K562 (cell line): ENCODE results near the gene SETD1B. TPM values are rescaled to one million over a fixed set of nuclear protein-coding genes. Genes with fewer than 3 reads are reported as not detected.
A peak's percentile ranks its signal among the peaks of the same experiment; 100 is the strongest.

Experiments
- ATAC-seq: fragments of 200-7000 bp; cut with Tn5 transposase; 3 replicates; pipeline ENCODE4 v1.9.1; 2020; ENCODE audit warnings: moderate library complexity
- BruUV-seq: library from RNA; stranded (reverse); fragments of 400-500 nt; replicated peaks from 2 replicates; lab custom pipeline; 2021; lab: Mats Ljungman, UMichigan
- CTCF ChIA-PET: fragments of 300-600 bp; formaldehyde crosslinking; extraction: SDS; loops from one replicate; lab custom pipeline; 2021; ENCODE audit warnings: low intra/inter-chr PET ratio; lab: Yijun Ruan, JAX
- POLR2A ChIA-PET: fragments of 300-600, 350-650 bp; sonication (Branson Sonifier 250); formaldehyde crosslinking; extraction: SDS; loops from one replicate; lab custom pipeline; 2021; ENCODE audit warnings: antibody characterized with exemption, inconsistent platforms; lab: Yijun Ruan, JAX
- DNase-seq, 4 experiments: peaks; one replicate each; pipeline versions ENCODE4 v3.0.0 to v3.0.0-alpha.2; 2011 to 2018; ENCODE audit warnings: low spot score in 3 of 4, mixed read lengths in 3 of 4; ENCODE audit errors: extremely low read depth in 1 of 4
- FAIRE-seq: peaks from 2 replicates; lab custom pipeline; 2011; peaks lifted over from hg19 to GRCh38; lab: Jason Lieb, UNC
- H2AFZ ChIP-seq: 2 replicates; pipeline ENCODE4 v1.6.0; 2011; ENCODE audit warnings: low read depth, low read length, control low read depth, inconsistent platforms
- H3K27ac ChIP-seq: fragments of 200-600 bp; 3 replicates; pipeline ENCODE4 v1.8.0; 2011; ENCODE audit warnings: low read depth, mild to moderate bottlenecking, control low read depth, inconsistent platforms, low read length, moderate library complexity, mixed read lengths; ENCODE audit errors: extremely low read depth
- H3K27me3 ChIP-seq, 2 experiments: fragments of 300-600 bp in 1 of 2; 2 replicates in 1 of 2; 3 replicates in 1 of 2; pipeline versions ENCODE4 v1.6.0 to v1.8.0; 2011; ENCODE audit warnings: inconsistent platforms in 2 of 2, low read length in 2 of 2, mild to moderate bottlenecking in 1 of 2, mixed read lengths in 1 of 2, moderate library complexity in 1 of 2; ENCODE audit not compliant: control insufficient read depth in 2 of 2, insufficient read depth in 2 of 2
- H3K36me3 ChIP-seq: fragments of 300-600 bp; 3 replicates; pipeline ENCODE4 v1.8.0; 2011; ENCODE audit warnings: mild to moderate bottlenecking, low read length, inconsistent platforms; ENCODE audit not compliant: control insufficient read depth, insufficient read depth
- H3K4me1 ChIP-seq, 2 experiments: fragments of 200-600 bp in 1 of 2; replicated peaks in 1 of 2; 2 replicates in 1 of 2; 3 replicates in 1 of 2; pipeline versions ENCODE4 v1.5.1 to v1.8.0; 2011; ENCODE audit warnings: inconsistent platforms in 2 of 2, low read length in 2 of 2, mild to moderate bottlenecking in 1 of 2, mixed read lengths in 1 of 2, moderate library complexity in 1 of 2; ENCODE audit not compliant: control insufficient read depth in 2 of 2, insufficient read depth in 2 of 2
- H3K4me2 ChIP-seq: 2 replicates; pipeline ENCODE4 v1.6.1; 2011; ENCODE audit warnings: low read length, control low read depth, inconsistent platforms, mixed read lengths; ENCODE audit not compliant: insufficient read depth
- H3K4me3 ChIP-seq: fragments of 200-600 bp; sonication (generic), shearing (Covaris generic); 2 replicates; pipeline ENCODE4 v1.5.1; 2016; ENCODE audit warnings: control low read depth, inconsistent platforms
- H3K79me2 ChIP-seq: fragments of 200-600 bp; 3 replicates; pipeline ENCODE4 v1.8.0; 2011; ENCODE audit warnings: low read length, inconsistent platforms; ENCODE audit not compliant: control insufficient read depth, insufficient read depth
- H3K9ac ChIP-seq, 2 experiments: 2 replicates each; pipeline versions ENCODE4 v1.6.0 to v1.6.1; 2011; ENCODE audit warnings: low read depth in 2 of 2, low read length in 2 of 2, control low read depth in 1 of 2, inconsistent platforms in 1 of 2, mild to moderate bottlenecking in 1 of 2, mixed read lengths in 1 of 2; ENCODE audit not compliant: insufficient read depth in 1 of 2
- H3K9me1 ChIP-seq: one replicate; pipeline ENCODE4 v1.6.0; 2011; ENCODE audit warnings: inconsistent platforms, mild to moderate bottlenecking, low read length, moderate library complexity; ENCODE audit not compliant: control insufficient read depth, insufficient read depth
- H3K9me3 ChIP-seq: replicated peaks from 2 replicates; pipeline ENCODE4 v1.5.1; 2011; ENCODE audit warnings: low read depth, low read length, inconsistent platforms; ENCODE audit not compliant: control insufficient read depth, insufficient read depth
- H4K20me1 ChIP-seq: replicated peaks from 2 replicates; pipeline ENCODE4 v1.6.1; 2011; ENCODE audit warnings: low read length, inconsistent platforms, mixed read lengths; ENCODE audit not compliant: control insufficient read depth, insufficient read depth
- DACH1 ChIP-seq: fragments of 450-650 bp; IDR thresholded peaks from 2 replicates; pipeline ENCODE4 v1.6.1; 2018; ENCODE audit not compliant: partially characterized antibody
- FIP1L1 ChIP-seq: fragments of 200-400 bp; formaldehyde crosslinking; IDR thresholded peaks from 2 replicates; pipeline ENCODE4 v1.6.1; 2018; ENCODE audit warnings: mild to moderate bottlenecking, low read depth, low read length; ENCODE audit not compliant: poor library complexity, severe bottlenecking
- FOXJ3 ChIP-seq: sonication (generic); formaldehyde crosslinking; IDR thresholded peaks from 2 replicates; pipeline ENCODE4 v1.4.0; 2020; ENCODE audit warnings: mild to moderate bottlenecking, missing genetic modification reagents
- HDAC6 ChIP-seq: IDR thresholded peaks from 2 replicates; pipeline ENCODE4 v1.6.1; 2012; ENCODE audit warnings: low read depth, mild to moderate bottlenecking, control low read depth, inconsistent platforms, low read length, moderate library complexity
- LCOR ChIP-seq: sonication (generic); formaldehyde crosslinking; IDR thresholded peaks from 2 replicates; pipeline ENCODE4 v1.8.0; 2022; ENCODE audit warnings: mild to moderate bottlenecking, missing genetic modification reagents
- MCM2 ChIP-seq: fragments of 450-650 bp; IDR thresholded peaks from 2 replicates; pipeline ENCODE4 v1.6.1; 2017; ENCODE audit warnings: low read depth, mild to moderate bottlenecking
- POLR2G ChIP-seq: fragments of 200-400 bp; formaldehyde crosslinking; IDR thresholded peaks from 2 replicates; pipeline ENCODE4 v1.6.1; 2017; ENCODE audit warnings: low read depth, mild to moderate bottlenecking, antibody characterized with exemption, low read length, moderate library complexity
- PURB ChIP-seq: sonication (generic); formaldehyde crosslinking; IDR thresholded peaks from 2 replicates; pipeline ENCODE4 v1.9.0; 2021; ENCODE audit warnings: low read depth, mild to moderate bottlenecking, missing genetic modification reagents
- ZBED1 ChIP-seq: IDR thresholded peaks from 2 replicates; pipeline ENCODE4 v1.6.1; 2014
- ZMIZ1 ChIP-seq, 2 experiments: fragments of 150-350 bp in 1 of 2; IDR thresholded peaks; 2 replicates each; pipeline ENCODE4 v1.6.1; 2012 to 2016; ENCODE audit warnings: low read depth in 2 of 2, low read length in 2 of 2, mild to moderate bottlenecking in 1 of 2, moderate library complexity in 1 of 2
- ZNF239 ChIP-seq: fragments of 250-450 bp; sonication (Bioruptor Pico); IDR thresholded peaks from 2 replicates; pipeline ENCODE4 v1.4.0; 2020; ENCODE audit warnings: mild to moderate bottlenecking
- ZNF507 ChIP-seq: conservative IDR thresholded peaks from 2 replicates; pipeline ENCODE4 v1.6.1; 2017; ENCODE audit warnings: missing genetic modification characterization, missing compliant biosample characterization
- ZNF592 ChIP-seq: fragments of 450-650 bp; IDR thresholded peaks from 2 replicates; pipeline ENCODE4 v1.6.1; 2017; ENCODE audit warnings: antibody characterized with exemption, mild to moderate bottlenecking
- WGBS: fragments of 100-300 bp; shearing (Covaris generic); methylation state at CpG from one replicate; pipeline ENCODE4 v1.1.6; 2016; ENCODE audit warnings: low coverage, mixed read lengths; ENCODE audit not compliant: insufficient coverage; ENCODE audit errors: missing lambda C conversion rate; 5-methylcytosine and 5-hydroxymethylcytosine counted together
- in situ Hi-C: fragments of 300-500 bp; cut with MboI; formaldehyde crosslinking; loops from 4 replicates; pipeline ENCODE4 v1.15.0; 2018; ENCODE audit warnings: inconsistent platforms, mixed read lengths
- intact Hi-C: fragments of 100-400 bp; cut with micrococcal nuclease; formaldehyde crosslinking; loops from 2 replicates; pipeline ENCODE4 v1.14.2; 2022
- polyA plus RNA-seq, 8 experiments: library from polyadenylated mRNA; depleted of rRNA in 4 of 8; stranded (reverse) in 5 of 8; unstranded in 3 of 8; fragments of >200 nt; fragmentation: Nextera tagmentation in 2 of 8; fragmentation: Illumina TruSeq in 1 of 8; extraction: Ambion mirVana in 2 of 8; extraction: Trizol in 1 of 8; gene quantifications; 2 replicates each; pipeline versions ENCODE4 v1.2.1 to v1.2.3, GENCODE V29; 2011 to 2014; ENCODE audit warnings: inconsistent platforms in 1 of 8, missing spikeins in 1 of 8
- total RNA-seq, 7 experiments: library from RNA; depleted of rRNA in 6 of 7; stranded (reverse); fragments of >200 nt in 6 of 7; fragmentation: Illumina TruSeq in 2 of 7; extraction: Trizol in 2 of 7; gene quantifications; 2 replicates each; pipeline versions ENCODE4 v1.2.1 to v1.2.3, GENCODE V29; 2011 to 2021; ENCODE audit warnings: low replicate concordance in 1 of 7

SETD1B gene
- total and polyA plus RNA-seq, 9 of the 15 experiments (the other 6 are each of a cell fraction or from before 2014, with no cell fraction given) = 0.48 to 26.6 (median 2.3) TPM

GRCh38 chr12:121799156-121799841, 4.5 kb upstream of the SETD1B start:
- ChIA-PET CTCF (no interaction called here), POLR2A (interaction anchor here (0.5 to 9.4 kb wide), 11 partner anchors 9 to 1508 kb away, joined by 3 to 194 read pairs (median 4); partner anchors contain the start of genes RNU4-2 and SETD1B)
- Histone ChIP-seq H3K9me3 (no peaks in the 10 kb centered on the region), H3K4me3 (peak overlapping the region; percentile 80), H4K20me1 (no peaks in the 10 kb centered on the region), H3K27me3 (no peaks in the 10 kb centered on the region), H2AFZ (peak overlapping the region; percentile 57; the same call in 1 of the 2 replicates), H3K27ac (peak overlapping the region; percentile 99), H3K9ac (peak overlapping the region; percentile 99 to 100), H3K79me2 (peaks cover 84% of the 10 kb centered on the region), H3K4me2 (peak overlapping the region; percentile 93), H3K9me1 (no peaks in the 10 kb centered on the region), H3K4me1 (peaks cover 40 to 74% of the 10 kb centered on the region in 2 experiments), H3K36me3 (peaks cover 33% of the 10 kb centered on the region)
- ATAC-seq (peak; percentile 48), DNase-seq (peak; percentile 59 to 96 (median 77)), FAIRE-seq (peak; percentile 92)
- in situ Hi-C loops = loop anchor here (5.0 kb wide), 1 partner anchor 88 kb away; the partner anchor contains the start of gene PSMD9
- BruUV-seq = no TSS peak
- intact Hi-C loops = no loop called here
- WGBS = 2% methylated on average over 21 of the region's 30 CpGs
- TF ChIP-seq MCM2 (no peak), FIP1L1 (no peak), POLR2G (no peak), PURB (CRISPR knock-in tag) (no peak), ZNF507 (no peak), HDAC6 (no peak), DACH1 (no peak), FOXJ3 (CRISPR knock-in tag) (no peak), ZBED1 (peak; percentile 46; the same call in 1 of the 2 replicates), ZNF239 (CRISPR knock-in tag) (no peak), ZNF592 (0 out of 2 replicates have a peak, but pooled peaks have one; percentile 44), ZMIZ1 (IDR thresholded peaks at IDR 0.05; ENCODE audit: low read depth in 2 of 2, low read length in 2 of 2) (peak in 1 of 2 experiments; percentile 33; a peak in 1 of 4 replicates), LCOR (CRISPR knock-in tag) (peak; percentile 75; the same call in 1 of the 2 replicates)
